HG02973 (cell line): ENCODE data around the gene MCU.

Experiments
- ATAC-seq: cut with Tn5 transposase; IDR thresholded peaks from one replicate; pipeline ENCODE4 v1.9.1; 2021; ENCODE audit warnings: moderate library complexity; ENCODE audit not compliant: unreplicated experiment

Gene MCU

DNA sequence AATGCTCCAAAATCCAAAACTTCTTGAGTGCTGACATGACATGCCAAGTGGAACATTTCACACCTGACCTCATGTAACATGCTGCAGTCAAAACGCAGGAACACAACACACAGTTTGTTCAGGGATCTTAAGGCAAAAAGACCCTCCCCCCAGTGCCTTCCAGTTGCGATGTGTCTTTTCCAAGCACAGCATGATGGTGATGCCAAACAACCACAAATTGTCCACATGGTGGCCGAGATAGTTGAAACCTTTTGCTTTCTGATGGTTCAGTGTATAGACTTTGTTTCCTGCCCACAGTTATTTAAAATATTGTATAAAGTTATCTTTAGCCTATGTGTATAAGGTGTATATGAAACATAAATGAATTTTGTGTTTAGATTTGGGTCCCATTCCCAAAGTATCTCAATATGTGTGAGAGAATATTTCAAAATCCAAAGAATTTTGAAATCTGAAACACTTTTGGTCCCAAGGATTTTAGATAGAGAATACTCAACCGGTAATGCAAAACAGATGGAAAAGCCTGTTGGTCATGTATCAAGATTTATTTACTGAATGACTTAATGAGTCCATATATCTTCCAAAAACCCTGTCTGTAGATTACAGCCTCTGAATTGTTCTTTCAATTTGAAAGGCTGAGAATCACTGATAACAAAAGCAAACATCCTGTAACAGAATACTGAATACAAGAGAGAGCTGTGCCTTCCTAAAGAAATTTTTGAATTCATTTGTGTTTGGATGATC, 108.2 kb downstream of the MCU start:
- ATAC-seq = no peak

DNA sequence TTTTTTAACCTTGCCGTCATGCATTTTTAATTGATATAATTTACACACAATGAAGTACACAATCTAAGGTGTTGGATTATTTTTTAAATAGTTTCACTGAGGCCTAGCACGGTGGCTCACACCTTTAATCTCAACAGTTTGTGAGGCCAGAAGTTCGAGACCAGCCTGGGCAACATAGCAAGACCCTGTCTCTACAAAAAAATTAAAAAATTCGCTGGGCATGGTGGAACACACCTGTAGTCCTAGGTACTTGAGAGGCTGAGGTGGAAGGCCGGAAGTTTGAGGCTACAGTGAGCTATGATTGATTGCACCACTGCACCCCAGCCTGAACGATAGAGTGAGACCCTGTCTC, 108.8 kb downstream of the MCU start:
- ATAC-seq = no peak

DNA sequence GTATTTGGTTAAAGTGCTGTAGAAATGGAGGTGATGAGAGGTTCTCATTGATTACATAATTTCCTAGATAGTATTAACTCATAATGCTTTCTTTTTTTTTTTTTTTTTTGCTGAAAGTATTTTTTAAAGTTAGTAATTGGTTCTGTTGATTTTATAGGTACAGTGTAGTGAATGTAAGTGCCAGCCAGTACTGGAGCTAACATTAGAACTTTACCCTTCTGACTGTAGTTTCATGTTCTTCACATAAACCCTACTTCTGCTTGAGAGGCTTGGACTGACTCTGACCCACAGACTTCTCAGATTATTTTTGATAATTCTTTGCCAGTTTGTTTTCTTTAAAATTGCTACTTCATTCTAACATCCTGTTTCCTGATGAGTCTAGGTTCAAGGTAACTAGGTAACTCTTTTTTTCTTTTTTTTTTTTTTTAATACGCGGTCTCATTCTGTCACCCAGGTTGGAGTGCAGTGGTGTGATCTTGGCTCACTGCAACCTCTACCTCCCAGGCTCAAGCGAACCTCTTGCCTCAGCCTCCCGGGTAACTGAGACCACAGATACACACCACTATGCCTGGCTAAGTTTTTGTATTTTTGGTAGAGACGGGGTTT, 109.4 kb downstream of the MCU start:
- no peak for ATAC-seq

DNA sequence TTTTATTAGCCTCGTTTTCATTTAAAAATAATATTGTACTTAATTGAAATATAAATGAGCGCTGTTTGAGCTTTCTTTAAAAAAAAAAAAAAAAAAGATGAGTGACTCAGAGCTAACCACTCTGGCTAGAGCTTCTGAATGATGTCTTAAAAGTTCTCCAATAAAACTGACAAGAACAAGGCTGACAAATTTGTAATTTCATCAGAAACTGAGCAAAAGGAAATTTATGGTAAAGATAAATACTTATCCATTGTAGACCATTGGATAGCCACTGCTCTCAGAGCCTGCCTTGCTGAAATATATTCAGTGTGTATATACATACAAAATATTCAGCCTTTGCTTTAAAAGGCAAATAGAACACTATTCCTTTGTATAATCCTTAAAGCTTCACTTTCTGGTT, 110.4 kb downstream of the MCU start:
- no peak for ATAC-seq

DNA sequence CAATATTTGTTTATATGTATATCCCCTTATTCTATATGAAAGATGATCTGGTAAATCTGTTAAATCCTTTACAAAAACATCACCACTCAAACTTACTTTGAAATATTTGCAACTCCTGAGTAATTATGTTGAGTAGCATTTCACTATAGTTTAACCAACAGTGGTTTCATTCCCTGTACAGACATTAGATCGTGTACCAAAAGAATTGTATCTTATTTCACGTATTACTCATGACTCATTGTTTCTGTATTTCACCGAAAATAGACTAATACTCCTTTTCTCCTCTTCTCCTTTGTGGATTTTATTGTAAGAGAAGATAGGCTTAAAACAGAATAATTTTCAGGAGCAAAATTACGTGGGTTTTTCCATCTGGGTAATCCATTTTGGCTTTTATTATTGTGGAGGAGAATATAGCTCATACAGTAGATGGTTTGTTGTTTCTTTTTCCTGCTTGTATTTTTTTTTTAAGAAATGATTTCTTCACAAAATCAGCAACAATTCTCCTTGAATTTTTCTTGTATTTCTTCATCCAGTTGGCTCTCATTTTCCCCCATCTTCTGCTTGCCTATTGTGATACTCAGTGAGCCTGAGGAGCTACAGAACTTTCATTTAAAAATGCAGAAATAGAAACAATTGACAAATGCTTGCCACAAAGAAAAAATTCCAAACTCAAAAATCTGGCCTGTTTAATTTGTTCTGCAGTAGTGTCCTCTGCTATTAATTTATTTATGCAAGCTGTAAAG, 111.0 kb downstream of the MCU start:
- no peak for ATAC-seq

DNA sequence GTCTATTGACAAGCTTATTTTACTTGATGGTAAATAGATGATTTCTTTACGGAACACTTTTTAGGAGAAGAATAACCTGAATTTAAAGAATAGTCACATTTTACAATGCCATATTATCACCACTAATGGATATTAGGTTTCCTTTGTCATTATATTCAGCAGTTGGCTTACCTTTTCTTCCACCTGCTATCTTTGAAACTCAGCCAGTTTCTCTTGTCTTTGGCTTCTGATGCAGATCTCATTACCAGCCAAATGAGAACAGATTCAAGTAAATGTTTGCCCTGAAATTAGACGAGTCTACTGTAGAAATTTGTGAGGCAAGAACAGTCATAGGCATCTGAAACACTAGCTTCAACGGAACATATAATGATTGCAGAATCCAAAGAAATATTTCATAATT, 116.1 kb downstream of the MCU start:
- no peak for ATAC-seq

DNA sequence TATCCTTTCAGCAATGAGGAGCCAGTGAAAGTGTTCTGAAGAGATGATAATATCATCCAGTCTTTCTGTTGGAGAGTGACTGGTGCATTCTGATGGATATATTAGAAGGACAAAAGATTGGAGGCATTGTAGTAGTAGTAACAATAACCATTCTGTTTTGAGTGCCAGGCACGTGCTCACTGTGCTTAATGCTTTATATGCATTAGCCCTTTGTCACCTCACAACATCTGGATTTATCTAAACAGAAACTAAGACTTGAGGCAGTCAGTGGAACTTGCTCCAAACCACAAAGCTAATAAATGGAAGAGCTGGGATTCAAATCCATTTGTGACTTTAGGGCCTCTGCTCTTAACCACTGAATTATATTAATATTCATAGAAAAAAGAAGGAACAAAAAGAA, 117.1 kb downstream of the MCU start:
- no peak for ATAC-seq

DNA sequence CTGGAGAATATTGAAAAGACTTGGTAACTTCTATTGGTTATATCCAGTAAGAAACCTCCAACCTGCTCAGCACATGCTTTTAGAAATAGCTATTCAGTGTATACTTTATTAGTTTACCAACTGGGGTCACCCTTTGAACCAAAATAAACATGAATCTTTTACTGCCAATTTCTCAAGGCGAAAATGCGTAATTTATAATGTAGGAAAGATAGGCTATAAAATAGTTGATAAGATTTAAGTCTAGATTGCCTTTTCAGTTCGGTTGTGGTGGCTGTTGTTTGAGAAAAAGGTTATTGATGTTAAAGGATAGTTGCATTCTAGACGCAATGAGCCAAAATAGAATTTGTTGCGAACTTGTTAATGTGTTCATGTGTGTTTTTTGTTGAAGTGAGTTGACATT, 119.0 kb downstream of the MCU start:
- no peak for ATAC-seq

DNA sequence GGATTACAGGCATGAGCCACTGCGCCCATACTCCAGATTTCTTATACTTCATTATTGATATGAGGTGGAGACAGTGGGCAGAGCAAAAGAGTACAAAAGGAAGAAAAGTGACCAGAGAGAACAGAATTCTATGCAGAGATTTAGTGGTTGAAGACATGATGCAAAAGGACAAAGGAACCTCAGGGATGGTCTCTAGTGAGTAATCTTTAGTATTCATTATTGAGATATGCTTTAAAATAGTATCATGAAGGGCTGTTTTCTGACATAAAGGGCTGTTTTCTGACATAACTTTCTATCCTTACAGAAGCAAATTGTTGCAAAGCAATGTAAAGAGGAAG, 120.4 kb downstream of the MCU start:
- ATAC-seq = no peak

DNA sequence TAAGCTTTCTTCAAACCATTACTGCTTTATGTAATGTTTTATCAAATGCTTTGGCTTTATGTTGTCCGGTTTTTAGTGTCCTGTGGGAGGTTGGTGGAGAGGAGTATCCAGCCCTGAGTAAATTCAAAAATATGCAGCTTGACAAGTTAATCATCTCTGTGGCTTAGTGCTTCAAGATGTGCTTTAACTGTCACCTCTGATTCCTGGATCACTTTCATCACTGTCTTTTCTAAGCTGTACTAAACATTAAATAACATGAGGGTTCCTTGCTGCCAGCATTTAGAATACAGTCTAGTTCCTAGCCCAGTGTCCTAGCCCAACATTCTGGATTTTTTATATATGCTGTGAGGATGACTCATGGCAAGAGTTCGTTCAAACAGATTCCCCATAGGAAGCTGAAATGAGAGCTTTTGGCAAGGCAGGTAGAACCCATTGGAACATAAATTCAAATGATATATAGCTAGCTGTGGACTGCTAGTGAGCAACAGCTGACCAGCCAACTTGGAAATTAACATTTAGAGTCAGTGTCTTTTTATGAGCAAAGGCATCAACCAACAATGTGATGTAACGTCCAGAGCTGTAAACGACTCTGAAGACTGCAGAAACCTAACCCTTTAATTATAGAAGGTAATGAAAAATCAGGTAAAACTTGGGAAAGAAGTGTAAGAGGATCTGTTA, 120.9 kb downstream of the MCU start:
- no peak for ATAC-seq

DNA sequence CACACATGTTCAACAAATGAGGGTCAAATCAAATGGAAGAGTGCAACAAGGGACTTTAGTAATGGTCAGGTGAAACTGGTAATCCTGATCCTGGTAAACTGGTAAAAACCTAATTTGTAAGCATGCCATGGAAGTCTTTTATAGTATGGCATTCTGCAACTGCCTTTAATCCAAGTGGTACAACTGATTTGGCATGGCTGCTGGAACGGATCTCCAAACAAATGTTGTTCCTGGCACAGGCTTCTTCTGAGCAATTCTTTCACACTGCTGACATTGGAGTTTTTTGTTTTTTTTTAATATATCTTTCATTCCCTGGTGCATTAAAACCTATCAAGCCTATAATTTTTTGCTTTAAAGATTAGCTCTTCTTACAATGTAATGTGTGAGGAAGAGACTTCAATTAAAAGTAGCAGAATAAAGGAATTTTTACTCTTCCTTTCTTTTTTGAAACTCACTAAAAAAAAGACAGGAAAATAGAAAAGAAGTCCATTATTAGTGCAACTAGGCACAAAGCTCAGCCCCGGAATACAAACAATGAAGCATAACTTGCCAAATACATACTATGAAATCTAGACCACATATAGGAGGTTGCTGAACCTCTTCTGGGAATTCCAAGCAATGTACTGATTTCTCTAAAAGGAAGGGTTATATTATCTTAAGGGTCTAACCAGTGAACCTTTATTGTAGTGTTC, 122.3 kb downstream of the MCU start:
- no peak for ATAC-seq

DNA sequence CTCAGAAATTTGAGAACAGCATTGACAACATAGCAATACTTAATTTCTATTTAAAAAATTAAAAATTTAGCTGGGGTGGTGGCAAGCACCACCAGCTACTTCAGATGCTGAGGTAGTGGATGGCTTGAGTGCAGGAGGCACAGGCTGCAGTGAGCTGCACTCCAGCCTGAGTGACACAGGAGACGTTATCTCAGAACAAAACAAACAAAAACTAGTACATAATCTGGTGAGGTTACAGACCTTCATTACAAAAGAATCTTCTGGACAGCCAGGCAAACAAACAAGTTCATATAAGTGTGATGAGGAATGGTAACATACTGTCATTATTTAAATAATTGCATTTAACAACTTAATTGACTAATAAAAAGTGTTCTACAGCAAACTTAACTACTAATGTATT, 124.6 kb downstream of the MCU start:
- no peak for ATAC-seq

DNA sequence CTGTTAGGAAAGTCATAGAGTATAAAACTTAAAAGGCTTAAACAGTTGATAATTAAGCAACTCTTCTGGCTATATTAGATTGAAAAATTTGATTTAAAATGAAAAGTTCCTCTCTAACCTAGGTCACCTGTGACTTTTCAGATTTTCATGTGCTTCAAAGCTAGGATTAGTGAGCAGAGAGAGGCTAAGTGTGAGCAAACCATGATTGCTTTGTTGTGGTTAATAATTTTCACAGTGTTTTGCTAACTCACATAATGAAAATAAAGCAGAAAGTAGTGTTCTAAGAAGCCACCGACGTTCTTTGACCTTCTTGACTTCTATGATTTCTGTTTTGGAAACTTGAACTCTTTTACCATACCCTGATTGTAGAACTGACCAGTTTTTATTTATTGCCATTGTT, 126.1 kb downstream of the MCU start:
- ATAC-seq = no peak

DNA sequence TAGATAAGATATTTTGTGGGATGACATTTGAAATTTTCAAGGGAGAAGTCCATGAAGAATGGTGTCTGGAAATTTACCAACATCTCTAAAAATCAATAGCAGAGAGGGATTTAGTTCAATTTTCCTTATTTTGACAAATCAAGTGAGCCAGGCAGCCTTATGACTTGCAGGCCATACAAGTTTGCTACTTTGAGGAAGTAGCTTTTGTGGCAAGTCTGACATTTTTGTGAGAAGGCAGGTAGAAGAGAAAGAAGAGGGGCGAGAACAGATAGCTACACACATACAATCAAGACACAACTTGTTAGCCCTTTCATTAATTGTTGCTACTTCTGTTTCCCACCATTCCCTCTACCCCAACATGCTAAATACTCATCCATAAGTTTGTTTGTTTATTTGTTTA, 127.1 kb downstream of the MCU start:
- ATAC-seq = no peak

DNA sequence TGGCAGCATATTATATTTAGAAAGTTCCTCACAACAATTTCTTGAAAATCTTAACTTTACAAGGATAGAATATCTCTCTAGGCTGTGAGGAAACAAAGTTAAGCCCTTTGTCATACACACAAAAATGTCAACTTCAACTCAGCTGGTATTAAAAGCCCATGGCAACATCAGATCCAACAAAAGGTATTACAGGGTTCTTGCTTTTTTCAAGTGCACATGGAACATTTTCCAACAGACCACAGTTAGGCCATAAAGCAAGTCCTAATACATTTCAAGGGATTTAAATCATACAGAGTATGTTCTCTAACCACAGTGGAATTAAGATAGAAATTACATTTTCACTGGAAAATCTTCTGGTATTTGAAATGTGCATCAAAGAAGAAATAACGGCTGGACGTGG, 129.7 kb downstream of the MCU start:
- ATAC-seq = no peak

DNA sequence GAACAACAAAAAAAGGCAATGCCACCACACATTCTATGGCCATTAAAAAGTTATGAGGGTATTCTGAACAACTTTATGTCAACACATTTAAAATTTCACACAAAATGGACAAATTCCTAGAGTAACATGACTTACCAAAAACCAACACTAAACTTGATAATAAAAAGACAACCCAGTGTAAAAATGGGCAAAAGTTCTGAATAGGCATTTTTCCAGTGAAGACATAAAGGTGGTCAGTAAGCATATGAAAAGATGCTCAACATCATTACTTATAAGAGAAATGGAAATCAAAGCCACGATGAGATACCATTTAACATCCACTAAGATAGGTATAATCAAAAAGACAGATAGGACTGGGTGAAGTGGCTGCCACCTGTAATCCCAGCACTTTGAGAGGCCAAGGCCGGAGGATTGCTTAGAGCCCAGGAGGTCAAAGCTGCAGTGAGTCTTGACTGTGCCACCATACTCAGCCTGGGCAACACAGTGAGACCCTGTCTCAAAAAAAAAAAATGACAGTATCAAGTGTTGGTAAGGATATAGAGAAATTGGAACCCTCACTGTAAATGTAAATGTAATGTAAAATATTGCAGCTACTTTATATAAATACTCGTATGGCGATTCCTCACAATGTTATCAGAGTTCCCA, 130.5 kb downstream of the MCU start:
- ATAC-seq = no peak

DNA sequence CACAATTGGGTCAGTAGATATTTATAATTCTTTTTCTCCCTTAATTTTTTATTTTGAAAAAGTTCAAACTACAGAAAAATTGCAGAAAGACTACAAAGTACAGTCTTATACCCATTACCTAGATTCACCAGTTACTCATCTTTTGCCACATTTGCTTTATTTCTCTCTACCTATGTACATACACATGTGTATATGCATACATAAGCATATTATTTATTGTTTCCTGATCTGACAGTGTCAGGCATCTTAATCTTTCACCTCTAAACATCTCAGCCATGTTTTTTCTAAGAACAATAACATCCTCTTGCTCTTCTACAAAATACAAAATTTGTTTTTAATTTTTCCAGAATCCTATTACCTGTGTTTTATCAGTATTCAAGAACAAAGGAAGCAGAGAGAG, 133.2 kb downstream of the MCU start:
- no peak for ATAC-seq

DNA sequence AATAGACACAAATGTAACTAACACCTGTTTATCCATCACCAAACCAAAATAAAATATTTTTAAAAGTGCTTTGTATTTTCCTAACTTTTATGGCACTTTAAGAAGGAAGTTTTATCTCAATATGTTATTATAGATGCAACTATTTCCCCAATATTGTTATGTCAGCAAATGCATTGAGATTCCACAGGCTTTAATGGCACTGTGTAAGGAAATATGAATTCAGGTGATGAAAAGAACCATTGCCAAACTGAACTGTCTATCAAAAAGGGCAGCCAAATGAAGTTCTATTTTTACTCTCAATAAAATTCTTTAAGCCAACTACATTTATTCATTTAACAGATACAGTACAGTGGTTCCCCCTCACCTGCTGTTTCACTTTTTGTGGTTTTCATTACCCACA, 134.4 kb downstream of the MCU start:
- no peak for ATAC-seq

DNA sequence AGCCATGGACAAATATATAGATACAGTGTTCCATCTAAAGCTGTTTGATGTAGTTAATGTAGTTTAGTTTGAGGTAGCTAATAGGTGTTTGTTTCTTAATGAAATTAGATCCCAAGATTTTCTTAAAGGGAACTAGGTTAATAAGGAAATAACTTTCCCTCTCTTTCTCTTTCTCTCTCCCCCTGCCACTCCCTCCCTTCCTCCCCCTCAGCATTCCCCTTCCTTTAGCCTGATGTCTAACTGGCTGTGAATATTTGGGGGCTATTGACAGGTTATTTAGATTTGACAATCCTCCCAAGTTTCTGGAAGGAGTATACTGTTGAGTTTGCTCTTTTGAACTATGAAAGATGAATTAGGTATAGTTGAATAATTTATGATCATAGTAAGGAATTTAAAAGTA, 136.4 kb downstream of the MCU start:
- no peak for ATAC-seq

DNA sequence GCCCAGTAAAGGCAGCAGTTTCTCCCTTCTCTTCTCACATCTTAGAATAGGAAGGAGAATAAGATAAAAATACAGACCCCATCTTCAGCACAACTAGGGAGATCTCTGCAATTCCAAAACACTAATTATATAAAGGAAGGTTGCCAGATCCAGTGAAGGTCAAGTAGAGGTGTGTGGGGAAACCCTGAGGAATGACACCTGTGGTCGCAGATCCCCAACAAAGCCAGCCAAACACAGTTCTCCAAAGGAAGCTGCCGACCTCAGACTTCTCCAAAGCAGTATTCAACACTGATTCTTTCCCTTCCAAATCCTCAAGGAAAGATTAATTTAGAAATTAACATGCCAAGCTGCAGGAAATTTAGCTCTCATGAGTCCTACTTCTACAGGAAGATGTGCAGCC, 138.7 kb downstream of the MCU start:
- ATAC-seq = no peak
